ENCODE data around the gene PTGES3L. TPM values are rescaled to one million over a fixed set of nuclear protein-coding genes. Genes with fewer than 3 reads are reported as not detected.

The PTGES3L gene
- polyA plus RNA-seq, 1 donor (not counting 4 experiments of a cell fraction or from before 2014, with no cell fraction given), result 0.37 TPM

DNA sequence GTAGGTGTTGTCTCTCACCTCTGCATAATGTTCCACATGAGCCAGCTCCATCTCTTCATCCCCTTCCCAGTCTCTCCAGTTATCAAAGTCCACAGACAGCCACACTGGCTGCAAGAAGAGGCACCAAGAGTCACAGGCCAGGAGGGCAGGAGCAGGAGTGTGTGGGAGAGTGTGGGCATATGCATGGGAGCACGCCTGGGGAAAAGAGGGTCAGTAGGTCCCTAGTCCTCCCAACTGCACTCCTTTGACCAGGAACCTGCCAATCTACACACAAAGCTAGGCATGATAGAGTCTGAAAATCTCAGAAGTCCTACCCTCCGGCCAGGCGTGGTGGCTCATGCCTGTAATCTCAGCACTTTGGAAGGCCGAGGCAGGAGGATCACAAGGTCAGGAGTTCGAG, 8.3 kb downstream of the PTGES3L start:
- TF ChIP-seq EZH2 (IDR thresholded peaks at IDR 0.05; ENCODE audit: low read length), result no peak
- TF ChIP-seq, protein P1, sequence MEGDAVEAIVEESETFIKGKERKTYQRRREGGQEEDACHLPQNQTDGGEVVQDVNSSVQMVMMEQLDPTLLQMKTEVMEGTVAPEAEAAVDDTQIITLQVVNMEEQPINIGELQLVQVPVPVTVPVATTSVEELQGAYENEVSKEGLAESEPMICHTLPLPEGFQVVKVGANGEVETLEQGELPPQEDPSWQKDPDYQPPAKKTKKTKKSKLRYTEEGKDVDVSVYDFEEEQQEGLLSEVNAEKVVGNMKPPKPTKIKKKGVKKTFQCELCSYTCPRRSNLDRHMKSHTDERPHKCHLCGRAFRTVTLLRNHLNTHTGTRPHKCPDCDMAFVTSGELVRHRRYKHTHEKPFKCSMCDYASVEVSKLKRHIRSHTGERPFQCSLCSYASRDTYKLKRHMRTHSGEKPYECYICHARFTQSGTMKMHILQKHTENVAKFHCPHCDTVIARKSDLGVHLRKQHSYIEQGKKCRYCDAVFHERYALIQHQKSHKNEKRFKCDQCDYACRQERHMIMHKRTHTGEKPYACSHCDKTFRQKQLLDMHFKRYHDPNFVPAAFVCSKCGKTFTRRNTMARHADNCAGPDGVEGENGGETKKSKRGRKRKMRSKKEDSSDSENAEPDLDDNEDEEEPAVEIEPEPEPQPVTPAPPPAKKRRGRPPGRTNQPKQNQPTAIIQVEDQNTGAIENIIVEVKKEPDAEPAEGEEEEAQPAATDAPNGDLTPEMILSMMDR (optimal IDR thresholded peaks at IDR 0.05 in 1 of 3, IDR thresholded peaks at IDR 0.05 in 1 of 3, conservative IDR thresholded peaks at IDR 0.05 in 1 of 3; ENCODE audit: extremely low read depth in 1 of 3, insufficient read depth in 2 of 3, low read length in 3 of 3), result no peak
- H3K9ac ChIP-seq (ENCODE audit: control insufficient read depth, extremely low read depth, insufficient read depth, low read length), result no peak overlapping the region
- H3K27me3 ChIP-seq (ENCODE audit: control insufficient read depth, extremely low read depth, insufficient read depth, low read length), result no peaks in the 10 kb centered on the region
- H3K4me3 ChIP-seq (ENCODE audit: control insufficient read depth in 2 of 3, extremely low read depth in 1 of 3, insufficient read depth in 2 of 3, low read depth in 1 of 3, low read length in 3 of 3), result no peak overlapping the region
- H3K4me2 ChIP-seq (ENCODE audit: control insufficient read depth, extremely low read depth, insufficient read depth, low read depth, low read length), result no peak overlapping the region
- FAIRE-seq (no peak), DNase-seq (ENCODE audit: low read depth, low spot score) (no peak)
- H3K27ac ChIP-seq (ENCODE audit: control insufficient read depth, insufficient read depth, low read length), result no peak overlapping the region
- H2AFZ ChIP-seq (ENCODE audit: control insufficient read depth, low read length), result no peak overlapping the region
- H4K20me1 ChIP-seq (ENCODE audit: control insufficient read depth, extremely low read depth, insufficient read depth, low read length), result no peaks in the 10 kb centered on the region
- H3K9me1 ChIP-seq (ENCODE audit: control insufficient read depth, extremely low read depth, insufficient read depth, low read length), result no peaks in the 10 kb centered on the region
- dilution Hi-C loops (cut with MboI; ENCODE audit: extremely low pct_ligation_motif_present, low sequenced_read_pairs), result no loop called here
- H3K79me2 ChIP-seq (ENCODE audit: control insufficient read depth, insufficient read depth, low read length), result no peaks in the 10 kb centered on the region
- no peaks in the 10 kb centered on the region for H3K4me1 ChIP-seq (ENCODE audit: control insufficient read depth, extremely low read depth, insufficient read depth, low read length)
- H3K36me3 ChIP-seq (ENCODE audit: control insufficient read depth in 2 of 2, extremely low read depth in 1 of 2, insufficient read depth in 2 of 2, low read length in 2 of 2), result no peaks in the 10 kb centered on the region
- no peaks in the 10 kb centered on the region for H3K9me3 ChIP-seq (ENCODE audit: control insufficient read depth, low read depth, low read length)

DNA sequence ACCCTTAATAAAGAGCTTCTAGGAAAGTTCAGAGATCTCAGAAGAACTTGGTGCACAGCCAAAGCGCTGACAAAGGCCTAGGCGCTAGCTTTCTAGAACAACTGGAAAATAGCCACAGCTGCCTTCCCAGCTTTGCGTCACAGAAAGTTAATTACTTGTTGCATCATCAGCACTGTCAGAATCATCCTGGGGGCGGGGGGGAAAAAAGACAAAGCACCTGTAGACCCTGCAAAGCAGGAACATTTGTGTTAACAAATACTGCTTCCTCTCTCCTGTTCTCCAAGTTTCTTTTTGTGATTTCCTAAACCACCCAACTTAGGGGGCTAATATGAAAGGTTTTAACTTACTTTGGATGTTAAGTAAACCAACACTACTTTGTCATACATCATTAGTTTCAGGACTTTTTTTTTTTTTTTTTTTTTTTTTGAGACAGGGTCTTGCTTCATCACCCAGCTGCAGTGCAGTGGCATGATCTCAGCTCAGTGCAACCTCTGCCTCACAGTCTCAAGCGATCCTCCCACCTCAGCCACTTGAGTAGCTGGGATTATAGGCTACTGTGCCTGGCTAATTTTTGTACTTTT, 10.8 kb downstream of the PTGES3L start:
- H3K27me3 ChIP-seq (ENCODE audit: control insufficient read depth, extremely low read depth, insufficient read depth, low read length), result no peaks in the 10 kb centered on the region
- H3K4me1 ChIP-seq (ENCODE audit: control insufficient read depth, extremely low read depth, insufficient read depth, low read length), result no peaks in the 10 kb centered on the region
- H2AFZ ChIP-seq (ENCODE audit: control insufficient read depth, low read length), result no peak overlapping the region
- H3K9me1 ChIP-seq (ENCODE audit: control insufficient read depth, extremely low read depth, insufficient read depth, low read length), result no peaks in the 10 kb centered on the region
- H3K4me2 ChIP-seq (ENCODE audit: control insufficient read depth, extremely low read depth, insufficient read depth, low read depth, low read length), result no peak overlapping the region
- TF ChIP-seq, protein P1 (optimal IDR thresholded peaks at IDR 0.05 in 1 of 3, IDR thresholded peaks at IDR 0.05 in 1 of 3, conservative IDR thresholded peaks at IDR 0.05 in 1 of 3; ENCODE audit: extremely low read depth in 1 of 3, insufficient read depth in 2 of 3, low read length in 3 of 3), result no peak
- TF ChIP-seq EZH2 (IDR thresholded peaks at IDR 0.05; ENCODE audit: low read length), result no peak
- dilution Hi-C loops (cut with MboI; ENCODE audit: extremely low pct_ligation_motif_present, low sequenced_read_pairs), result no loop called here
- no peaks in the 10 kb centered on the region for H3K36me3 ChIP-seq (ENCODE audit: control insufficient read depth in 2 of 2, extremely low read depth in 1 of 2, insufficient read depth in 2 of 2, low read length in 2 of 2)
- no peaks in the 10 kb centered on the region for H4K20me1 ChIP-seq (ENCODE audit: control insufficient read depth, extremely low read depth, insufficient read depth, low read length)
- no peak overlapping the region for H3K27ac ChIP-seq (ENCODE audit: control insufficient read depth, insufficient read depth, low read length)
- no peak overlapping the region for H3K9ac ChIP-seq (ENCODE audit: control insufficient read depth, extremely low read depth, insufficient read depth, low read length)
- H3K4me3 ChIP-seq (ENCODE audit: control insufficient read depth in 2 of 3, extremely low read depth in 1 of 3, insufficient read depth in 2 of 3, low read depth in 1 of 3, low read length in 3 of 3), result no peak overlapping the region
- H3K79me2 ChIP-seq (ENCODE audit: control insufficient read depth, insufficient read depth, low read length), result peaks cover 3% of the 10 kb centered on the region
- FAIRE-seq (no peak), DNase-seq (ENCODE audit: low read depth, low spot score) (no peak)
- no peaks in the 10 kb centered on the region for H3K9me3 ChIP-seq (ENCODE audit: control insufficient read depth, low read depth, low read length)
